Neural progenitor cell (in vitro differentiated cells): ENCODE measurements around the gene JAM2. TPM values are rescaled to one million over a fixed set of nuclear protein-coding genes. Genes with fewer than 3 reads are reported as not detected.
A peak's percentile ranks its signal among the peaks of the same experiment; 100 is the strongest.

Experiments
- DNase-seq: peaks from one replicate; pipeline ENCODE4 v3.0.0-alpha.2; 2016; ENCODE audit warnings: low spot score
- H2AFZ ChIP-seq: fragments of 200-600 bp; sonication (generic); replicated peaks from 2 replicates; pipeline ENCODE4 v1.6.1; 2016; ENCODE audit warnings: antibody characterized with exemption
- H3F3A ChIP-seq: fragments of 200-600 bp; sonication (generic); 2 replicates; pipeline ENCODE4 v1.6.1; 2016; ENCODE audit warnings: antibody characterized with exemption, low read depth
- H3K27ac ChIP-seq: fragments of 200-600 bp; sonication (generic); 2 replicates; pipeline ENCODE4 v1.5.1; 2016; ENCODE audit warnings: mild to moderate bottlenecking
- H3K27me3 ChIP-seq: fragments of 200-600 bp; sonication (generic); 2 replicates; pipeline ENCODE4 v1.6.1; 2016; ENCODE audit warnings: mild to moderate bottlenecking, moderate library complexity
- H3K36me3 ChIP-seq: fragments of 200-600 bp; sonication (generic); 2 replicates; pipeline ENCODE4 v1.5.1; 2016
- H3K4me1 ChIP-seq: fragments of 200-600 bp; sonication (generic); 2 replicates; pipeline ENCODE4 v1.6.1; 2016; ENCODE audit warnings: mixed run types
- H3K4me2 ChIP-seq: fragments of 200-600 bp; sonication (generic); 2 replicates; pipeline ENCODE4 v1.6.1; 2016
- H3K4me3 ChIP-seq: fragments of 200-600 bp; sonication (generic); 2 replicates; pipeline ENCODE4 v1.5.1; 2016
- H3K79me2 ChIP-seq: fragments of 200-600 bp; sonication (generic); 2 replicates; pipeline ENCODE4 v1.6.1; 2016; ENCODE audit warnings: low read depth
- H3K9ac ChIP-seq: fragments of 200-600 bp; sonication (generic); 2 replicates; pipeline ENCODE4 v1.6.1; 2016
- H3K9me3 ChIP-seq: fragments of 200-600 bp; sonication (generic); 2 replicates; pipeline ENCODE4 v1.5.1; 2016; ENCODE audit warnings: low read depth
- H4K20me1 ChIP-seq: fragments of 200-600 bp; sonication (generic); 2 replicates; pipeline ENCODE4 v1.6.1; 2016; ENCODE audit warnings: low read depth
- H3K27ac Mint-ChIP-seq: 3 replicates; pipeline ENCODE4 v1.8.0; 2021; ENCODE audit warnings: mixed read lengths
- H3K27me3 Mint-ChIP-seq: 2 replicates; pipeline ENCODE4 v1.8.0; 2022; ENCODE audit warnings: low read depth, mild to moderate bottlenecking, inconsistent platforms, moderate library complexity, mixed read lengths; ENCODE audit not compliant: insufficient read depth
- H3K36me3 Mint-ChIP-seq: 3 replicates; pipeline ENCODE4 v1.8.0; 2021; ENCODE audit warnings: mixed read lengths
- H3K4me1 Mint-ChIP-seq: 3 replicates; pipeline ENCODE4 v1.8.0; 2021; ENCODE audit warnings: mixed read lengths
- H3K4me3 Mint-ChIP-seq: 3 replicates; pipeline ENCODE4 v1.8.0; 2021; ENCODE audit warnings: mild to moderate bottlenecking, moderate library complexity, mixed read lengths
- H3K9me3 Mint-ChIP-seq: 3 replicates; pipeline ENCODE4 v1.8.0; 2020; ENCODE audit warnings: mixed read lengths
- EZH2 ChIP-seq: fragments of 200-600 bp; sonication (generic); IDR thresholded peaks from 2 replicates; pipeline ENCODE4 v1.6.1; 2017; ENCODE audit warnings: antibody characterized with exemption, mild to moderate bottlenecking, moderate library complexity
- EZH2phosphoT487 ChIP-seq: fragments of 200-600 bp; sonication (generic); IDR thresholded peaks from 2 replicates; pipeline ENCODE4 v1.6.1; 2017; ENCODE audit warnings: antibody characterized with exemption
- total RNA-seq: library from RNA; depleted of rRNA; stranded (reverse); fragments of >200 nt; gene quantifications from 2 replicates; pipeline ENCODE4 v1.2.3, GENCODE V29; 2015; ENCODE audit warnings: low replicate concordance
- TF ChIP-seq, protein P1 (sequence below): fragments of 200-600 bp; sonication (generic); IDR thresholded peaks from 2 replicates; pipeline ENCODE4 v1.5.1; 2017; ENCODE audit warnings: antibody characterized with exemption, mild to moderate bottlenecking

The JAM2 gene
- total RNA-seq, 1 donor from 2014 or later = 1.9 TPM

DNA sequence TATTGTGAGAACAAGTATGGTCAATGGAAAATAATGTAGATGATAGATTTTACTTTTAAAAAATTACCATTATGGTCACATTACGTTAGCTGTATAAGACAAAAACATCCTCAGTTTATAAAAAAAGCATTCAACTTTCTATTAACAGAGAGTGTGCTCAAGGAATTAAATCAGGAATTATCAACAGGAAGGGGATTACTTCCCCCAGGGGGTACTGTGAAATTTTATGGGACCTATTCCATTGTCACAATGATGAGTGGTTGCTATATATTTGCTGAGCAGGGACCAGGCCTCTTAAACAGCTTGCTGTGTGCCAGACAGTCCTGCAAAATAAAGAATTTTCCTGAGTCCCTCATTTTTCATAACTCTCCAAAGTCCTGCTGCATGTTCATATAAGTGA, 21.2 kb downstream of the JAM2 start:
- Histone ChIP-seq H3F3A (peaks cover 16% of the 10 kb centered on the region), H3K9me3 (no peaks in the 10 kb centered on the region), H3K9ac (no peak overlapping the region), H3K4me2 (no peak overlapping the region), H3K4me3 (no peak overlapping the region), H2AFZ (no peak overlapping the region), H4K20me1 (no peaks in the 10 kb centered on the region), H3K79me2 (no peaks in the 10 kb centered on the region), H3K27ac (peak overlapping the region; percentile 27), H3K36me3 (no peaks in the 10 kb centered on the region), H3K4me1 (peaks cover 24% of the 10 kb centered on the region), H3K27me3 (no peaks in the 10 kb centered on the region)
- no peak for DNase-seq
- peak overlapping the region; percentile 80 for H3K27ac Mint-ChIP-seq
- peaks cover 25% of the 10 kb centered on the region for H3K4me1 Mint-ChIP-seq
- peaks cover 22% of the 10 kb centered on the region for H3K36me3 Mint-ChIP-seq
- peaks cover 2% of the 10 kb centered on the region for H3K27me3 Mint-ChIP-seq
- H3K4me3 Mint-ChIP-seq = no peak overlapping the region
- no peak for TF ChIP-seq EZH2
- peaks cover 8% of the 10 kb centered on the region for H3K9me3 Mint-ChIP-seq

DNA sequence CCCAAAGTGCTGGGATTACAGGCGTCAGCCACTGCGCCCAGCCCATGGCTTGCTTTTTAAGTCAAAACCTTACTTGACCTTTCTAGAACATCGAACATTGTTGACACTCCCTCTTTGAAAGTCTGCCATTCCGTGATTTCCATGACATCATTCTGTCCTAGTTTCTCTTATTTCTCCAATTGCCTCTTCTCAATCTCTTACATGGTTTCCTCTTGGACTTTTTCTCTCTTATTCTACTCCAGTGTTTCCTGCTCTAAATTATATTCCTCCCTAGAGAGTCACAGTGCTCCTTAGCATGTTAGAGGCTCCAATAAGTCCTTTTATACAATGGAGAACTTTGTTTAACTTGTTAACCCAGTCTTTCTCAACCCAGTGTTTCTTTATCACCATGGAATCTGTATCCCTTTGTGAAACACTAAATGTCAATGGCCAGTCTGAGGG, 25.5 kb downstream of the JAM2 start:
- H3K4me2 ChIP-seq = no peak overlapping the region
- Mint-ChIP-seq H3K9me3 (no peaks in the 10 kb centered on the region), H3K36me3 (peaks cover 34% of the 10 kb centered on the region), H3K4me3 (no peak overlapping the region), H3K4me1 (peaks cover 13% of the 10 kb centered on the region), H3K27ac (no peak overlapping the region), H3K27me3 (peaks cover 2% of the 10 kb centered on the region)
- H4K20me1 ChIP-seq = no peaks in the 10 kb centered on the region
- no peaks in the 10 kb centered on the region for H3K9me3 ChIP-seq
- H3K4me3 ChIP-seq = no peak overlapping the region
- H2AFZ ChIP-seq = no peak overlapping the region
- H3K79me2 ChIP-seq = no peaks in the 10 kb centered on the region
- H3K27ac ChIP-seq = no peak overlapping the region
- no peak overlapping the region for H3K9ac ChIP-seq
- DNase-seq = no peak
- no peaks in the 10 kb centered on the region for H3F3A ChIP-seq
- peaks cover 6% of the 10 kb centered on the region for H3K4me1 ChIP-seq
- H3K27me3 ChIP-seq = no peaks in the 10 kb centered on the region
- TF ChIP-seq EZH2 = no peak
- TF ChIP-seq, protein P1, sequence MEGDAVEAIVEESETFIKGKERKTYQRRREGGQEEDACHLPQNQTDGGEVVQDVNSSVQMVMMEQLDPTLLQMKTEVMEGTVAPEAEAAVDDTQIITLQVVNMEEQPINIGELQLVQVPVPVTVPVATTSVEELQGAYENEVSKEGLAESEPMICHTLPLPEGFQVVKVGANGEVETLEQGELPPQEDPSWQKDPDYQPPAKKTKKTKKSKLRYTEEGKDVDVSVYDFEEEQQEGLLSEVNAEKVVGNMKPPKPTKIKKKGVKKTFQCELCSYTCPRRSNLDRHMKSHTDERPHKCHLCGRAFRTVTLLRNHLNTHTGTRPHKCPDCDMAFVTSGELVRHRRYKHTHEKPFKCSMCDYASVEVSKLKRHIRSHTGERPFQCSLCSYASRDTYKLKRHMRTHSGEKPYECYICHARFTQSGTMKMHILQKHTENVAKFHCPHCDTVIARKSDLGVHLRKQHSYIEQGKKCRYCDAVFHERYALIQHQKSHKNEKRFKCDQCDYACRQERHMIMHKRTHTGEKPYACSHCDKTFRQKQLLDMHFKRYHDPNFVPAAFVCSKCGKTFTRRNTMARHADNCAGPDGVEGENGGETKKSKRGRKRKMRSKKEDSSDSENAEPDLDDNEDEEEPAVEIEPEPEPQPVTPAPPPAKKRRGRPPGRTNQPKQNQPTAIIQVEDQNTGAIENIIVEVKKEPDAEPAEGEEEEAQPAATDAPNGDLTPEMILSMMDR = no peak
- no peak for TF ChIP-seq EZH2phosphoT487
- H3K36me3 ChIP-seq = no peaks in the 10 kb centered on the region

DNA sequence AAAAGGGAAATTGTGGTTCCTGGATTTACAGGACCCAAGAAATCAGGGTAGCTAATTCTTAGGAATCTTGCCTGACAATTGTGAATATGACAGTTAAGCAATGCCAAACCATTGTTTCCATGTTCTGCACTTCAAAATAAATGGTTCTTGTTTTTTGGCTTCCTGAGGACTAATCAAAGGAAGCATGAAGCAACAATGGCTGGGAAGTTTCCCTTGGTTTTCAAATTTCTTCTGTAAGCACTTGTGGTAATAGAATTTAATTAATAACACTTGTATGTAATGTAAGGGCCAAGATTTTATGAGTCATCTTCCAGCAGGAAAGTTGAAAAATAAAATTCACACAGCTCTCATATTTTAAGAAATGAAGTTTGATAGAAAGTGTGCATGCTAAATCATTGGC, 31.7 kb downstream of the JAM2 start:
- H3K9me3 ChIP-seq = no peaks in the 10 kb centered on the region
- TF ChIP-seq EZH2phosphoT487 (no peak), EZH2 (no peak)
- TF ChIP-seq, protein P1 = no peak
- H3K79me2 ChIP-seq = no peaks in the 10 kb centered on the region
- no peaks in the 10 kb centered on the region for H3K36me3 ChIP-seq
- no peak overlapping the region for H3K4me3 ChIP-seq
- Mint-ChIP-seq H3K4me1 (no peaks in the 10 kb centered on the region), H3K36me3 (peaks cover 36% of the 10 kb centered on the region), H3K9me3 (peaks cover 18% of the 10 kb centered on the region), H3K27me3 (no peaks in the 10 kb centered on the region), H3K4me3 (no peak overlapping the region), H3K27ac (no peak overlapping the region)
- no peaks in the 10 kb centered on the region for H4K20me1 ChIP-seq
- H3K4me2 ChIP-seq = no peak overlapping the region
- no peak overlapping the region for H3K27ac ChIP-seq
- H3F3A ChIP-seq = no peaks in the 10 kb centered on the region
- H3K27me3 ChIP-seq = no peaks in the 10 kb centered on the region
- H2AFZ ChIP-seq = no peak overlapping the region
- no peaks in the 10 kb centered on the region for H3K4me1 ChIP-seq
- H3K9ac ChIP-seq = no peak overlapping the region
- no peak for DNase-seq

DNA sequence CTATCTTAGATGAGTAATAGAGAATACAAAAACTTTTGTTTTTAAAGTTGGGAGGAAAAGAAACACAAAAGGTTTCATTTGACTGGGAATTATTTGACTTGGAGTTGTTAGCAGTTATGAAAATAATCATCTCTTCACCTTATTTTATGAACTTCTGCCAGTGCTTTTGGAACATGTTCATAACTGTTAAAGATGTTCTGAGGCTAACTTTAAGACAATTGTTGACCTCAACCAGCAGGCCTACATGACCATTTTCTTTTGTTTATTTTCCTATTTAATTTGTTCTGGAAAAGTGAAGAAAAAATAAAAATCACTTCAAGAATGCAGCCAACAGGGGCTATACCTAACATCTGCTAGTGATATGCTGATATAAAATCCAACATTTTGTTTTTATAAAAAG, 37.4 kb downstream of the JAM2 start:
- TF ChIP-seq EZH2phosphoT487 = no peak
- TF ChIP-seq EZH2 = no peak
- TF ChIP-seq, protein P1 = no peak
- H3F3A ChIP-seq = no peaks in the 10 kb centered on the region
- peaks cover 2% of the 10 kb centered on the region for H3K27me3 Mint-ChIP-seq
- H3K4me3 Mint-ChIP-seq = no peak overlapping the region
- no peak overlapping the region for H3K4me2 ChIP-seq
- no peak overlapping the region for H3K27ac ChIP-seq
- no peak for DNase-seq
- peaks cover 35% of the 10 kb centered on the region for H3K36me3 Mint-ChIP-seq
- H3K36me3 ChIP-seq = no peaks in the 10 kb centered on the region
- no peak overlapping the region for H3K9ac ChIP-seq
- H3K4me1 ChIP-seq = no peaks in the 10 kb centered on the region
- H3K4me3 ChIP-seq = no peak overlapping the region
- H3K9me3 ChIP-seq = no peaks in the 10 kb centered on the region
- H3K9me3 Mint-ChIP-seq = peaks cover 18% of the 10 kb centered on the region
- H2AFZ ChIP-seq = no peak overlapping the region
- H4K20me1 ChIP-seq = no peaks in the 10 kb centered on the region
- peaks cover 3% of the 10 kb centered on the region for H3K4me1 Mint-ChIP-seq
- no peaks in the 10 kb centered on the region for H3K79me2 ChIP-seq
- no peak overlapping the region for H3K27ac Mint-ChIP-seq
- no peaks in the 10 kb centered on the region for H3K27me3 ChIP-seq
